HepG2 (cell line): ENCODE results near the gene QRICH2. TPM values are rescaled to one million over a fixed set of nuclear protein-coding genes. Genes with fewer than 3 reads are reported as not detected.

ENCODE experiments used
- HMG20B ChIP-seq: conservative IDR thresholded peaks from 2 replicates; pipeline ENCODE4 v1.6.1; 2016; ENCODE audit warnings: missing genetic modification reagents, missing compliant biosample characterization
- MTF1 ChIP-seq: sonication (generic); formaldehyde crosslinking; IDR thresholded peaks from 2 replicates; pipeline ENCODE4 v1.5.0; 2020; ENCODE audit warnings: missing genetic modification reagents
- MTF2 ChIP-seq: sonication (generic); formaldehyde crosslinking; IDR thresholded peaks from 2 replicates; pipeline ENCODE4 v1.5.0; 2020; ENCODE audit warnings: missing genetic modification reagents, borderline replicate concordance
- NR2F2 ChIP-seq: IDR thresholded peaks from 2 replicates; pipeline ENCODE4 v1.6.1; 2012; ENCODE audit warnings: low read depth, inconsistent platforms, borderline replicate concordance
- PHF20 ChIP-seq: sonication (generic); formaldehyde crosslinking; IDR thresholded peaks from 2 replicates; pipeline ENCODE4 v1.5.0; 2020; ENCODE audit warnings: mild to moderate bottlenecking, missing genetic modification reagents
- PITX1 ChIP-seq: sonication (generic); formaldehyde crosslinking; IDR thresholded peaks from 2 replicates; pipeline ENCODE4 v1.5.1; 2020; ENCODE audit warnings: mild to moderate bottlenecking, missing genetic modification reagents
- SAP130 ChIP-seq: IDR thresholded peaks from 2 replicates; pipeline ENCODE4 v1.6.1; 2016; ENCODE audit warnings: low read depth
- ZC3H13 ChIP-seq: sonication (generic); formaldehyde crosslinking; IDR thresholded peaks from 2 replicates; pipeline ENCODE4 v1.8.1; 2023; ENCODE audit warnings: mild to moderate bottlenecking, missing genetic modification reagents, moderate library complexity
- ZFP62 ChIP-seq: sonication (generic); formaldehyde crosslinking; IDR thresholded peaks from 2 replicates; pipeline ENCODE4 v1.4.0; 2020; ENCODE audit warnings: missing genetic modification reagents
- ZNF282 ChIP-seq: fragments of 450-650 bp; IDR thresholded peaks from 2 replicates; pipeline ENCODE4 v1.6.1; 2018; ENCODE audit not compliant: partially characterized antibody
- ZNF501 ChIP-seq: sonication (generic); formaldehyde crosslinking; IDR thresholded peaks from 2 replicates; pipeline ENCODE4 v1.5.1; 2020; ENCODE audit warnings: mild to moderate bottlenecking, moderate library complexity, missing genetic modification reagents
- ZNF605 ChIP-seq: sonication (generic); formaldehyde crosslinking; IDR thresholded peaks from 2 replicates; pipeline ENCODE4 v1.8.0; 2022; ENCODE audit warnings: mild to moderate bottlenecking, missing genetic modification reagents
- polyA plus RNA-seq, 8 experiments: library from polyadenylated mRNA; depleted of rRNA in 3 of 8; stranded (reverse) in 7 of 8; unstranded in 1 of 8; fragments of >200 nt; fragmentation: Illumina TruSeq in 4 of 8; extraction: Trizol in 4 of 8; gene quantifications; 2 replicates each; pipeline versions ENCODE4 v1.2.1 to v1.2.3, GENCODE V29; 2011 to 2016; ENCODE audit warnings: low read depth in 4 of 8, missing spikeins in 1 of 8, mixed read lengths in 1 of 8; ENCODE audit not compliant: insufficient read depth in 1 of 8
- total RNA-seq, 5 experiments: library from RNA; depleted of rRNA; stranded (reverse); fragments of >200 nt; fragmentation: Illumina TruSeq; extraction: Trizol; gene quantifications; 2 replicates each; pipeline ENCODE4 v1.2.3, GENCODE V29; 2016; ENCODE audit warnings: low read depth in 1 of 5
- TF ChIP-seq, protein P1 (sequence below): IDR thresholded peaks from 2 replicates; pipeline ENCODE4 v1.6.1; 2016; ENCODE audit warnings: mild to moderate bottlenecking
- TF ChIP-seq, protein P2 (sequence below): sonication (generic); formaldehyde crosslinking; IDR thresholded peaks from 2 replicates; pipeline ENCODE4 v1.9.0; 2021; ENCODE audit warnings: missing genetic modification reagents, mild to moderate bottlenecking, borderline replicate concordance
- TF ChIP-seq, protein P3 (sequence below): sonication (generic); formaldehyde crosslinking; IDR thresholded peaks from 2 replicates; pipeline ENCODE4 v1.5.0; 2020; ENCODE audit warnings: missing genetic modification reagents
- TF ChIP-seq, protein P4 (sequence below): IDR thresholded peaks from 2 replicates; pipeline ENCODE4 v1.6.1; 2012; ENCODE audit warnings: inconsistent platforms
- TF ChIP-seq, protein P5 (sequence below): sonication (generic); formaldehyde crosslinking; IDR thresholded peaks from 2 replicates; pipeline ENCODE4 v1.5.0; 2020; ENCODE audit warnings: missing genetic modification reagents, mild to moderate bottlenecking, borderline replicate concordance
- TF ChIP-seq, protein P6 (sequence below): sonication (generic); formaldehyde crosslinking; IDR thresholded peaks from 2 replicates; pipeline ENCODE4 v1.4.0; 2020; ENCODE audit warnings: missing genetic modification reagents

Gene QRICH2
- total and polyA plus RNA-seq, 2 of the 13 experiments (the other 11 are each of a cell fraction or from before 2014, with no cell fraction given) = 3.7 to 5.7 TPM

DNA sequence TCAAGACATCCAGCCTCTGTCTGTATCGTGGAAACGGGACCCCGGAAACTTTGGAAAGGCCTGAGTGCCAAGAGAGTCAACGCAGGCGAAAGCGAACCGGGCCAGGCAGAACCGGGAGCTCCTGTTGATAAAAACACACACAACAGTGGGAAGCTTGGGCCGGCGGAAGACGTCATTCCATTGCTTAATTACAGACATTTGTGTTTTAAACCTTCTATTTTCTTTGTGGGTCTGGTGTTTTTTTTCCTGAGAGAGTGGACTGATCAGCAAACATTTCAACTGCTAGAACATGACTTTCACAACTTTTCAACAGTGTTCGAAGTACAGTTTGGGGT is 66.9 kb downstream of the QRICH2 start (continued):
- TF ChIP-seq, protein P1, sequence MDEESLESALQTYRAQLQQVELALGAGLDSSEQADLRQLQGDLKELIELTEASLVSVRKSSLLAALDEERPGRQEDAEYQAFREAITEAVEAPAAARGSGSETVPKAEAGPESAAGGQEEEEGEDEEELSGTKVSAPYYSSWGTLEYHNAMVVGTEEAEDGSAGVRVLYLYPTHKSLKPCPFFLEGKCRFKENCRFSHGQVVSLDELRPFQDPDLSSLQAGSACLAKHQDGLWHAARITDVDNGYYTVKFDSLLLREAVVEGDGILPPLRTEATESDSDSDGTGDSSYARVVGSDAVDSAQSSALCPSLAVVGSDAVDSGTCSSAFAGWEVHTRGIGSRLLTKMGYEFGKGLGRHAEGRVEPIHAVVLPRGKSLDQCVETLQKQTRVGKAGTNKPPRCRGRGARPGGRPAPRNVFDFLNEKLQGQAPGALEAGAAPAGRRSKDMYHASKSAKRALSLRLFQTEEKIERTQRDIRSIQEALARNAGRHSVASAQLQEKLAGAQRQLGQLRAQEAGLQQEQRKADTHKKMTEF = 0 out of 2 replicates have a peak, but pooled peaks have one; percentile 9
- TF ChIP-seq PITX1 (CRISPR knock-in tag) = 0 out of 2 replicates have a peak, but pooled peaks have one; percentile 3
- TF ChIP-seq MTF1 (CRISPR knock-in tag) = no peak
- peak; percentile 59 for TF ChIP-seq ZNF501 (CRISPR knock-in tag)
- no peak for TF ChIP-seq MTF2 (CRISPR knock-in tag)
- TF ChIP-seq, protein P2, sequence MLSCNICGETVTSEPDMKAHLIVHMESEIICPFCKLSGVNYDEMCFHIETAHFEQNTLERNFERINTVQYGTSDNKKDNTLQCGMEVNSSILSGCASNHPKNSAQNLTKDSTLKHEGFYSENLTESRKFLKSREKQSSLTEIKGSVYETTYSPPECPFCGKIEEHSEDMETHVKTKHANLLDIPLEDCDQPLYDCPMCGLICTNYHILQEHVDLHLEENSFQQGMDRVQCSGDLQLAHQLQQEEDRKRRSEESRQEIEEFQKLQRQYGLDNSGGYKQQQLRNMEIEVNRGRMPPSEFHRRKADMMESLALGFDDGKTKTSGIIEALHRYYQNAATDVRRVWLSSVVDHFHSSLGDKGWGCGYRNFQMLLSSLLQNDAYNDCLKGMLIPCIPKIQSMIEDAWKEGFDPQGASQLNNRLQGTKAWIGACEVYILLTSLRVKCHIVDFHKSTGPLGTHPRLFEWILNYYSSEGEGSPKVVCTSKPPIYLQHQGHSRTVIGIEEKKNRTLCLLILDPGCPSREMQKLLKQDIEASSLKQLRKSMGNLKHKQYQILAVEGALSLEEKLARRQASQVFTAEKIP (CRISPR knock-in tag) = 0 out of 2 replicates have a peak, but pooled peaks have one; percentile 62
- TF ChIP-seq ZNF282 = no peak
- no peak for TF ChIP-seq HMG20B (CRISPR knock-in tag)
- 0 out of 2 replicates have a peak, but pooled peaks have one; percentile 11 for TF ChIP-seq PHF20
- TF ChIP-seq ZNF605 = 0 out of 2 replicates have a peak, but pooled peaks have one; percentile 29
- 0 out of 2 replicates have a peak, but pooled peaks have one; percentile 10 for TF ChIP-seq SAP130
- TF ChIP-seq, protein P3, sequence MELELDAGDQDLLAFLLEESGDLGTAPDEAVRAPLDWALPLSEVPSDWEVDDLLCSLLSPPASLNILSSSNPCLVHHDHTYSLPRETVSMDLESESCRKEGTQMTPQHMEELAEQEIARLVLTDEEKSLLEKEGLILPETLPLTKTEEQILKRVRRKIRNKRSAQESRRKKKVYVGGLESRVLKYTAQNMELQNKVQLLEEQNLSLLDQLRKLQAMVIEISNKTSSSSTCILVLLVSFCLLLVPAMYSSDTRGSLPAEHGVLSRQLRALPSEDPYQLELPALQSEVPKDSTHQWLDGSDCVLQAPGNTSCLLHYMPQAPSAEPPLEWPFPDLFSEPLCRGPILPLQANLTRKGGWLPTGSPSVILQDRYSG (CRISPR knock-in tag) = no peak
- TF ChIP-seq ZC3H13 (CRISPR knock-in tag) = no peak
- TF ChIP-seq, protein P4, sequence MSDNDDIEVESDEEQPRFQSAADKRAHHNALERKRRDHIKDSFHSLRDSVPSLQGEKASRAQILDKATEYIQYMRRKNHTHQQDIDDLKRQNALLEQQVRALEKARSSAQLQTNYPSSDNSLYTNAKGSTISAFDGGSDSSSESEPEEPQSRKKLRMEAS = no peak; the same call in 1 of the 2 replicates
- TF ChIP-seq NR2F2 = no peak
- TF ChIP-seq, protein P5, sequence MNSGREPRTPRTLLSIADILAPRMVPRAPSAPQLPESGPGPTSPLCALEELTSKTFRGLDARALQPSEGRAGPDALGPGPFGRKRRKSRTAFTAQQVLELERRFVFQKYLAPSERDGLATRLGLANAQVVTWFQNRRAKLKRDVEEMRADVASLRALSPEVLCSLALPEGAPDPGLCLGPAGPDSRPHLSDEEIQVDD (CRISPR knock-in tag) = no peak
- TF ChIP-seq, protein P6, sequence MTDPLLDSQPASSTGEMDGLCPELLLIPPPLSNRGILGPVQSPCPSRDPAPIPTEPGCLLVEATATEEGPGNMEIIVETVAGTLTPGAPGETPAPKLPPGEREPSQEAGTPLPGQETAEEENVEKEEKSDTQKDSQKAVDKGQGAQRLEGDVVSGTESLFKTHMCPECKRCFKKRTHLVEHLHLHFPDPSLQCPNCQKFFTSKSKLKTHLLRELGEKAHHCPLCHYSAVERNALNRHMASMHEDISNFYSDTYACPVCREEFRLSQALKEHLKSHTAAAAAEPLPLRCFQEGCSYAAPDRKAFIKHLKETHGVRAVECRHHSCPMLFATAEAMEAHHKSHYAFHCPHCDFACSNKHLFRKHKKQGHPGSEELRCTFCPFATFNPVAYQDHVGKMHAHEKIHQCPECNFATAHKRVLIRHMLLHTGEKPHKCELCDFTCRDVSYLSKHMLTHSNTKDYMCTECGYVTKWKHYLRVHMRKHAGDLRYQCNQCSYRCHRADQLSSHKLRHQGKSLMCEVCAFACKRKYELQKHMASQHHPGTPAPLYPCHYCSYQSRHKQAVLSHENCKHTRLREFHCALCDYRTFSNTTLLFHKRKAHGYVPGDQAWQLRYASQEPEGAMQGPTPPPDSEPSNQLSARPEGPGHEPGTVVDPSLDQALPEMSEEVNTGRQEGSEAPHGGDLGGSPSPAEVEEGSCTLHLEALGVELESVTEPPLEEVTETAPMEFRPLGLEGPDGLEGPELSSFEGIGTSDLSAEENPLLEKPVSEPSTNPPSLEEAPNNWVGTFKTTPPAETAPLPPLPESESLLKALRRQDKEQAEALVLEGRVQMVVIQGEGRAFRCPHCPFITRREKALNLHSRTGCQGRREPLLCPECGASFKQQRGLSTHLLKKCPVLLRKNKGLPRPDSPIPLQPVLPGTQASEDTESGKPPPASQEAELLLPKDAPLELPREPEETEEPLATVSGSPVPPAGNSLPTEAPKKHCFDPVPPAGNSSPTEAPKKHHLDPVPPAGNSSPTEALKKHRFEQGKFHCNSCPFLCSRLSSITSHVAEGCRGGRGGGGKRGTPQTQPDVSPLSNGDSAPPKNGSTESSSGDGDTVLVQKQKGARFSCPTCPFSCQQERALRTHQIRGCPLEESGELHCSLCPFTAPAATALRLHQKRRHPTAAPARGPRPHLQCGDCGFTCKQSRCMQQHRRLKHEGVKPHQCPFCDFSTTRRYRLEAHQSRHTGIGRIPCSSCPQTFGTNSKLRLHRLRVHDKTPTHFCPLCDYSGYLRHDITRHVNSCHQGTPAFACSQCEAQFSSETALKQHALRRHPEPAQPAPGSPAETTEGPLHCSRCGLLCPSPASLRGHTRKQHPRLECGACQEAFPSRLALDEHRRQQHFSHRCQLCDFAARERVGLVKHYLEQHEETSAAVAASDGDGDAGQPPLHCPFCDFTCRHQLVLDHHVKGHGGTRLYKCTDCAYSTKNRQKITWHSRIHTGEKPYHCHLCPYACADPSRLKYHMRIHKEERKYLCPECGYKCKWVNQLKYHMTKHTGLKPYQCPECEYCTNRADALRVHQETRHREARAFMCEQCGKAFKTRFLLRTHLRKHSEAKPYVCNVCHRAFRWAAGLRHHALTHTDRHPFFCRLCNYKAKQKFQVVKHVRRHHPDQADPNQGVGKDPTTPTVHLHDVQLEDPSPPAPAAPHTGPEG (CRISPR knock-in tag) = no peak
- TF ChIP-seq ZFP62 (CRISPR knock-in tag) = no peak
